Endometrial microvascular endothelial cells (primary cell): ENCODE results near the gene C9. TPM values are rescaled to one million over a fixed set of nuclear protein-coding genes. Genes with fewer than 3 reads are reported as not detected.
"Not testable (repeated sequence)": the region's sequence is repeated elsewhere in the genome, so short reads cannot be mapped to it uniquely, and the experiment has no call there.

ENCODE experiments used
- in situ Hi-C: cut with HindIII; loops from 2 replicates; pipeline ENCODE4 v1.10.0; 2017; ENCODE audit warnings: low sequenced_read_pairs, low pct_unique_long_range_greater_than_20kb; ENCODE audit errors: inconsistent ontology term
- total RNA-seq: library from RNA; depleted of rRNA; stranded (reverse); fragments of >200 nt; gene quantifications from one replicate; pipeline ENCODE4 v1.2.3, GENCODE V29; 2015; ENCODE audit errors: inconsistent ontology term

C9 gene
- total RNA-seq, 1 donor from 2014 or later = not detected

- in situ Hi-C loops = no loop called here
These were observed 89.8 kb downstream of the C9 start for GRCh38 chr5:39274398-39275085.

GRCh38 chr5:39273314-39273954 lies 90.9 kb downstream of the C9 start:
- in situ Hi-C loops = no loop called here

GRCh38 chr5:39272869-39273231 lies 91.4 kb downstream of the C9 start:
- in situ Hi-C loops = not testable (repeated sequence)

- in situ Hi-C loops = no loop called here
These were observed 94.0 kb downstream of the C9 start for GRCh38 chr5:39270225-39270848.

GRCh38 chr5:39267186-39267585 lies 97.1 kb downstream of the C9 start:
- in situ Hi-C loops = no loop called here

- in situ Hi-C loops = no loop called here
These were observed 97.9 kb downstream of the C9 start for GRCh38 chr5:39266442-39266841.

- in situ Hi-C loops = no loop called here
These were observed 99.8 kb downstream of the C9 start for GRCh38 chr5:39264528-39264927.

- in situ Hi-C loops = no loop called here
These were observed 101.3 kb downstream of the C9 start for GRCh38 chr5:39262981-39263380.

- in situ Hi-C loops = no loop called here
These were observed 104.2 kb downstream of the C9 start for GRCh38 chr5:39260095-39260494.

- in situ Hi-C loops = no loop called here
These were observed 106.7 kb downstream of the C9 start for GRCh38 chr5:39257554-39257953.

GRCh38 chr5:39256477-39257235 lies 107.6 kb downstream of the C9 start:
- in situ Hi-C loops = no loop called here

- in situ Hi-C loops = no loop called here
These were observed 108.9 kb downstream of the C9 start for GRCh38 chr5:39255406-39255805.

- in situ Hi-C loops = no loop called here
These were observed 109.6 kb downstream of the C9 start for GRCh38 chr5:39254671-39255070.

GRCh38 chr5:39253196-39253595 lies 111.1 kb downstream of the C9 start:
- in situ Hi-C loops = no loop called here

GRCh38 chr5:39249564-39250274 lies 114.6 kb downstream of the C9 start:
- in situ Hi-C loops = no loop called here

GRCh38 chr5:39249069-39249468 lies 115.2 kb downstream of the C9 start:
- in situ Hi-C loops = no loop called here

- in situ Hi-C loops = no loop called here
These were observed 123.5 kb downstream of the C9 start for GRCh38 chr5:39240750-39241149.

GRCh38 chr5:39238366-39239105 lies 125.8 kb downstream of the C9 start:
- in situ Hi-C loops = no loop called here
